ENCODE data around the gene PRELP.

The PRELP gene

DNA sequence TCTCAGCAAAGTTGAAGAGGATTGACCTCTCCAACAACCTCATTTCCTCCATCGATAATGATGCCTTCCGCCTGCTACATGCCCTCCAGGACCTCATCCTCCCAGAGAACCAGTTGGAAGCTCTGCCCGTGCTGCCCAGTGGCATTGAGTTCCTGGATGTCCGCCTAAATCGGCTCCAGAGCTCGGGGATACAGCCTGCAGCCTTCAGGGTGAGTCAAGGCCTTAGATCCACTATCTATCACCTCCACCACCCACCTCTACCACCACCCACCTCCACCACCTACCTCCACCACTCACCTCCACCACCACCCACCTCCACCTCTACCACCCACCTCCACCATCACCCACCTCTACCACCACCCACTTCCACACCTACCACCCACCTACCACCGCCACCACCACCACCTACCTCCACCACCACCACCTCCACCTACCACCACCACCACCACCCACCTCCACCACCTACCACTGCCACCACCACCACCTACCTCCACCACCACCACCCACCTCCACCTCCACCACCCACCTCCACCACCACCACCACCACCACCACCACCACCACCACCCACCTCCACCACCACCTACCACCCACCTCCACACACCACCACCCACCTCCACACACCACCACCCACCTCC, 24.2 kb downstream of the PRELP start:
- Mint-ChIP-seq H3K4me3 (no peak overlapping the region), H3K27me3 (ENCODE audit: low read depth) (peaks cover 17% of the 10 kb centered on the region), H3K4me1 (peaks cover 16% of the 10 kb centered on the region), H3K36me3 (ENCODE audit: low read depth) (no peaks in the 10 kb centered on the region), H3K27ac (no peak overlapping the region), H3K9me3 (no peaks in the 10 kb centered on the region)
- no peak for TF ChIP-seq CTCF (IDR thresholded peaks at IDR 0.05; ENCODE audit: unreplicated experiment in 3 of 3)

DNA sequence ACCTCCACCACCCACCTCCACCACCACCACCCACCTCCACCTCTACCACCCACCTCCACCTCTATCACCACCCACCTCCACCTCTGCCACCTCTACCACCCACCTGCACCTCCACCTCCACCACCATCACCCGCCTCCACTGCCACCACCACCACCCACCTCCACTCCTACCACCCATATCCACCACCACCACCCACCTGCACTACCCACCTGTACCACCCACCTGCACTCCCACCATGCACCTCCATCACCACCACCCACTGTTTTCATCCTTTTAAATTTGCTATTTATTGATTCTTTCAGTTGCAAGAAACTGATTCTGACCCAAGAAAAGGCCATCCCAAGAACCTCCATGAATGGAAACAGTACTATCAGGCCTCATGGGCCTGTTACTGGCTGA, 24.7 kb downstream of the PRELP start:
- TF ChIP-seq CTCF (IDR thresholded peaks at IDR 0.05; ENCODE audit: unreplicated experiment in 3 of 3) = no peak
- H3K27me3 Mint-ChIP-seq (ENCODE audit: low read depth) = peaks cover 17% of the 10 kb centered on the region
- H3K9me3 Mint-ChIP-seq = no peaks in the 10 kb centered on the region
- no peak overlapping the region for H3K4me3 Mint-ChIP-seq
- no peak overlapping the region for H3K27ac Mint-ChIP-seq
- H3K36me3 Mint-ChIP-seq (ENCODE audit: low read depth) = no peaks in the 10 kb centered on the region
- peaks cover 21% of the 10 kb centered on the region for H3K4me1 Mint-ChIP-seq

DNA sequence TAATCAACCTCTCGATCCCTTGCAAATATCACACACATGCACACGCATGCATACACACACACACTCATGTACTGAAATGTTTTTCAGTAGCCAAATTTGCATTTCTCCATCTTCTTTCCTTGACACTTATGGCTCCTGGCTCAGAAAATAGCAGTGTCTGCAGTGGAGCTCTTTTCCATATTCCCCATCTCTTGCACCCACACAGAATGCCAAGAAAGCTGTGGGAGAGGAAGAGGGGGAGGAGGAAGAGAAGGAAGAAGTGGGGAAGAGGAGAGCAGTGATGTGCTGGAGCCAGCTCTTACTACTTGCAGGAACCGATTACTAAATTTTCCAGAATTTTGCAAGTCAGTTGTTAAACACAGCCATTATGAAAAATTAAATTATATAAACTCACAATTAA, 28.2 kb downstream of the PRELP start:
- H3K9me3 Mint-ChIP-seq = no peaks in the 10 kb centered on the region

DNA sequence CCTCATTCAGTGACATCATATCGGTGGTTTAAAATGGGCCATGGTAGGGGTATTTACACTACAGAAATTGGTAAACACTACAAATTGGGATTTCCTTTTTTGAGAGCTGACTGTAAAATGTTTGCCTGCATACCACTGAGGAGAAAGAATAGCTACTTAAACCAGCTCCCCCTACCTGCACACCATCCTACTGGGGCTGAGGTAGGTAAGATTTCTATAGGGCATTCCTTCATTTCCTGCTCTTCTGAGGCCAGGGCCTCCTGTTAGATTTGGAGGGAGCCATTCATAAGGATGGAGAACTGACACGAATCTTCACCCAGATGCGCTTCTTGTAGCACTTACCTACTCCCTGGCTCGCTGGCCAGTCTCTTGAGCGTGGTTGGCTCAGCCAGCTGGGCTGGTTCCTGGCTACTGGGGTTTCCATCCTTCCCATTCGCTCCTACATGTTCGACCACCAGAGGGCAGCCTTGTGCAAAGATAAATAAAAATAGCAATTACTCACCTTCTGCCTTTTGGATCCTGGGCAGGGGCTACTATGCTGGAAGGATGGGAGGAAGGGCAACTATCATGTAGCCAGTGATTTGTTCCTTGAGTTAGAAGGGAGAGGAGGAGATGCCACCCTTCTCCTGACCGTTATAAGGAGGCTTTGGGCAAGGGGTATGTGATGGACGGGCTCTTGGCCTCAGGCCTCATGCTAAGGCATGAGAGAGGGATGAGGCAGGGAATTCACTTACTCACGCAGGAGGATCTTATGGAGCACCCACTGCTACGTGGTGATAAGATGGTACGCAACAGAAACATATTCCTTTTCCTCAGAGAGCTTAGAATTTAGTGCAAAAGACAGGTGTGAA, 29.0 kb downstream of the PRELP start:
- Mint-ChIP-seq H3K27ac (peak overlapping the region in 2 of 3 experiments; percentile 58 to 75), H3K9me3 (no peaks in the 10 kb centered on the region), H3K4me1 (peaks cover 62% of the 10 kb centered on the region), H3K4me3 (peak overlapping the region in 1 of 3 experiments; percentile 13), H3K36me3 (ENCODE audit: low read depth) (no peaks in the 10 kb centered on the region), H3K27me3 (ENCODE audit: low read depth) (peaks cover 8% of the 10 kb centered on the region)
- peak; percentile 80 to 90 (median 86) for TF ChIP-seq CTCF (IDR thresholded peaks at IDR 0.05; ENCODE audit: unreplicated experiment in 3 of 3)

More for the DNA sequence above, 28.2 kb downstream of the PRELP start:
- TF ChIP-seq CTCF (IDR thresholded peaks at IDR 0.05; ENCODE audit: unreplicated experiment in 3 of 3) = no peak
- H3K27me3 Mint-ChIP-seq (ENCODE audit: low read depth) = peaks cover 12% of the 10 kb centered on the region
- no peak overlapping the region for H3K4me3 Mint-ChIP-seq
- no peaks in the 10 kb centered on the region for H3K36me3 Mint-ChIP-seq (ENCODE audit: low read depth)
- peaks cover 54% of the 10 kb centered on the region for H3K4me1 Mint-ChIP-seq
- H3K27ac Mint-ChIP-seq = peak overlapping the region in 2 of 3 experiments; percentile 2 to 9

DNA sequence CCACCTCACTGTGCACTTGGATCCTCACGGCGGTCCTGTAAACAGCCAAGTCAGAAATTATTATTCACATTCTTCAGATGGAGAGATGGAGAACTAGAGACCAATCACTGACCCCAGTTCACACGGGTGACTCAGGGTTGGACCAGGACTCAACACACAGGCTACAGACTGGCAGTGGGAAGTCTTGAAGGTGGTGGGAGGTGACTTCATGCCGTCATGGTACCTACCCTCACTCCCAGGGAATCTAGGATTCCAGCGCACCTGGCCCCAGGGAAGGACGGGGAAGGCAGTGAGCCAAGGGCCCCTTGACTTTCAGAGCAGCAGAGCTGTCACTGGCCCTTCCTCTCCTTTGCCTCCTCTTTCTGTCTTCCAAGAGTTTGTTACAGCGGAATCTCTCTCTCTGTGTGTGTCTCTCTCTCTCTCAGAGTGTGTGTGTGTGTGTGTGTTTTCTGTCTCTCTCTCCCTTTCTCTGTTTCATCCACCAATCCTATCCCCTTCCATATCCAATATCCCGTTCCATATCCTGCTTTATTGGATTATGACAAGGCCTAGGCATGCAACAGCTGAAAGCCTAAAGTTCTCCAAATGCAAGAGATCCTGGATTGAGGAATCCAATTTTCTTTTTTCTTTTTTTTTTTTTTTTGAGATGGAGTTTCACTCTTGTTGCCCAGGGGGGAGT, 30.1 kb downstream of the PRELP start:
- no peak for TF ChIP-seq CTCF (IDR thresholded peaks at IDR 0.05; ENCODE audit: unreplicated experiment in 3 of 3)
- H3K4me1 Mint-ChIP-seq = peaks cover 64% of the 10 kb centered on the region
- H3K27ac Mint-ChIP-seq = peak overlapping the region; percentile 75 to 82 (median 75)
- peak overlapping the region in 1 of 3 experiments; percentile 15 for H3K4me3 Mint-ChIP-seq
- H3K27me3 Mint-ChIP-seq (ENCODE audit: low read depth) = peaks cover 8% of the 10 kb centered on the region
- H3K36me3 Mint-ChIP-seq (ENCODE audit: low read depth) = no peaks in the 10 kb centered on the region
- no peaks in the 10 kb centered on the region for H3K9me3 Mint-ChIP-seq

All from nephron (organoid).